Measurements from ENCODE around the gene RNF114.
"Not testable (repeated sequence)": the region's sequence is repeated elsewhere in the genome, so short reads cannot be mapped to it uniquely, and the experiment has no call there.

The RNF114 gene

DNA sequence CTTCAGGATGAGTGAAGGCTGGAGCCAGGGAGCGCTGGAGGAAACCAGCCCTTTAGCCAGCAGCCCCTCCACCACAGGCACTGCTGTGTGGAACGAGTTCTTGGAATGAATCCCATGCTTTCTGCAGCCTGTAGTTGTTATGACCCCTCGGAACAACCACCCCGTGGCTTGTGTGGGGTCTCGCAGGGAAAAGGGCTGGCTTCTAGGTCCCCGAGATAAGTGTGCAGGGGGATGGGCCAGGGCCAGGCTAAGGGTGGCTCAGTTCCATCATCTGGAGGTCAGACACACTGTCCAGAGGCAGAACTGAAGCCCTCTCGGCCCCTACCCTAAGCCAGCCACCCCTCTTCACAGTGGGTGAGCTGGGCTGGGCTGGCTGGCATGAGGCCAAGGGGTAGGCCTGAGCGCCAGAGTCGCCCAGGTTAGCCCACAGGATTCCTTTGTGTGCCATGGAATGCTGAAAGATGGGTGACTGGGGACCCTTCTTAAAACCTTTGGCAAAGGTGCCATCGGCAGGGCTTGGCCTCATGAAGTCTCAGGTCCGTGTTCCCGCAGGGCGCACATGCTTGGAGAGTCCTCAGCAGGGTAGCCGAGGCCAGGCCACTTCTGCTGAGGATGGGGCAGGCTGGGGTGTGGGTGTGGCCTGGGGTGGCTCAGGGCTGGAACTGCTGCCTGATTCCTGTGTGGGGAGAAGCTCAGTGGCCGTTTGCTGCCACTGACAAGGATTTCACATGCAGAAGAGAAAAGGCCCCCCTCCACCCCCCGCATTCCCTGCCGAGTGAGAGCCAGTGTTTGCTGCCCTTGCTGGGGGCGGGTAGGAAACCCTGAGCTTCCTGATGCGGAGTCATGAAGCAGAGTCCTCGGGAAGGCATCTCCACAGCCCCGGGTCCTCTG is 45.5 kb upstream of the RNF114 start:
- no peaks in the 10 kb centered on the region for H3K36me3 ChIP-seq (ENCODE audit: insufficient read depth, low read length)
- H3K4me3 ChIP-seq: no peak overlapping the region
- H3K27ac ChIP-seq: no peak overlapping the region
- no peak for DNase-seq (ENCODE audit: low read depth, low spot score)
- TF ChIP-seq POLR2AphosphoS5 (IDR thresholded peaks at IDR 0.05; ENCODE audit: borderline replicate concordance, low read depth, low read length): no peak
- TF ChIP-seq EZH2 (IDR thresholded peaks at IDR 0.05): no peak
- TF ChIP-seq FOXP2 (optimal IDR thresholded peaks at IDR 0.05; ENCODE audit: control extremely low read depth, extremely low read length, insufficient read depth): no peak
- no peak overlapping the region for H3K9ac ChIP-seq (ENCODE audit: insufficient read length)
- H3K9me3 ChIP-seq (ENCODE audit: low read depth, low read length): no peaks in the 10 kb centered on the region

DNA sequence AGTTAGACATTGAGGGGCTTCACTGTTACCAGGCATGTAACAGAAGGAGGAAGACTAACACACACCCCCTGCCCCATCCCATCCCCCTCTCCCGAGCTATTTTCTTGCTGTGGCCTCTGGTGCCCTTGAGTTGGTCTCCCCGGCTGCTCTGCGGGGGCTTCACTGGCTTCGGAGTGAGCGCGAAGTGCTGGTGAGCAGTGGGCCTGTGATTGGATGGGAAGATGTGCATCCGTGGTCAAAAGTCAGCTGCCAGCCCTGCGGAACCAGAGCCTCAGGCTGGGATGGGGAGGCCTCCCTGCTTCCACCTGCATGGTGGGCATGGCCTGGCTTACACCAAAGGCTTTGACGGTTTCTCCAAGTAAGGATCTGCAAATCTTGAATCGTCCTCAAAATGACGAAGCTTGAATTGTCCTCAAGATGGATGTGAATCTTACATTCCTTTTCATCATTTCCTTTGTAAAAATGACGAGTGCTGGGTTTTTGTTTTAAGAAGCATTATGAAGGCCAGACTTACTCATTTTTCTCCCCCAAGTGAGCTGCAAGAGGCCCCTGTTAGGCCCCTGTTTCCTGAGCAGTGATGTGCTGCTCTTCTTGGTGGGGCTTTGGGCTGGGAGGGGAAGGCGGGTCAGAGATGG is 44.6 kb upstream of the RNF114 start:
- H3K27ac ChIP-seq: peak overlapping the region; percentile 19; the same call in 1 of the 2 replicates
- no peaks in the 10 kb centered on the region for H3K36me3 ChIP-seq (ENCODE audit: insufficient read depth, low read length)
- no peak overlapping the region for H3K4me3 ChIP-seq
- H3K9ac ChIP-seq (ENCODE audit: insufficient read length): no peak overlapping the region
- no peak for DNase-seq (ENCODE audit: low read depth, low spot score)
- no peaks in the 10 kb centered on the region for H3K9me3 ChIP-seq (ENCODE audit: low read depth, low read length)
- TF ChIP-seq EZH2 (IDR thresholded peaks at IDR 0.05): no peak
- no peak for TF ChIP-seq POLR2AphosphoS5 (IDR thresholded peaks at IDR 0.05; ENCODE audit: borderline replicate concordance, low read depth, low read length)
- TF ChIP-seq FOXP2 (optimal IDR thresholded peaks at IDR 0.05; ENCODE audit: control extremely low read depth, extremely low read length, insufficient read depth): no peak

DNA sequence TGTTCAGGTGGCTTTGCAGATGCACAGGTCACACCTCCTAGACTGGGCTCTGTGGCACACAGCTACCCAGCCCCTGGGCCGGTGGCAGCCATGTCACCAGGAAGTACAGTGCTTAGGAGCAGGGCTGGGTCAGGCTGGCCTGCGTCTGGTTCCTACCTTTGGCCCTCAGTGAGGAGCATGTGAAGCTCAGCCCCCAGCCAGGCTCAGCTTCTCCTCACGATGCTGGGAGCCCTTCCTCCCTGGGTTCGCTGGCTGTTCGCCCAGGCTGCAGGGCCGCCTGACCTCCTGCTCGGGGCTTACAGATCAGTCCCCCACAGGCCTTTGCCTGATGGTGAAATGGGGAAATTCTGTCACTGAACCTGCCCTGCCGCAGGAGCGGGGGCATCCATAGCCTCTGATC is 43.9 kb upstream of the RNF114 start:
- Histone ChIP-seq H3K36me3 (ENCODE audit: insufficient read depth, low read length) (no peaks in the 10 kb centered on the region), H3K9ac (ENCODE audit: insufficient read length) (no peak overlapping the region), H3K9me3 (ENCODE audit: low read depth, low read length) (no peaks in the 10 kb centered on the region), H3K27ac (peak overlapping the region; percentile 19; the same call in 1 of the 2 replicates), H3K4me3 (no peak overlapping the region)
- TF ChIP-seq EZH2 (IDR thresholded peaks at IDR 0.05) (no peak), FOXP2 (optimal IDR thresholded peaks at IDR 0.05; ENCODE audit: control extremely low read depth, extremely low read length, insufficient read depth) (no peak), POLR2AphosphoS5 (IDR thresholded peaks at IDR 0.05; ENCODE audit: borderline replicate concordance, low read depth, low read length) (no peak)
- no peak for DNase-seq (ENCODE audit: low read depth, low spot score)

DNA sequence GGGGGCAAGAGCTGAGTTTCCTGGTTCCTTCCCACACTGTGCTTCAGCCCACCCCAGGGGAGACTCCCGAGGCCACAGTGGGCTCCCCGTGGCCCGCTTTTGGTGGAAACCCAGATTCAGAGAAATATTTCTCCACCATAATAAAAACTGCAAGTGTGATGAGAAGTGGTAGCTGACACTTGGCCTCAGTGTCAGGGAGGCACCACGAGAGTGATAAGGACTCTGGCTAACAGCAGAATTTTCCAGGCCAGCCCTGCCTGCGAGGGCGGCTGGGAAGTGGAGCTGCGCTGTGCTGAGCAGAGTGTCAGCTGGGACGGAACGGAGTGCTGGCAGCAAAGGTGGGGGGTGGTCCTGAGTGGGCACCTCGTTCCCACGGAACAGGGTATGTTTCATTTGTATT is 43.4 kb upstream of the RNF114 start:
- no peak overlapping the region for H3K4me3 ChIP-seq
- no peak overlapping the region for H3K9ac ChIP-seq (ENCODE audit: insufficient read length)
- no peak overlapping the region for H3K27ac ChIP-seq
- no peak for DNase-seq (ENCODE audit: low read depth, low spot score)
- H3K36me3 ChIP-seq (ENCODE audit: insufficient read depth, low read length): no peaks in the 10 kb centered on the region
- no peak for TF ChIP-seq EZH2 (IDR thresholded peaks at IDR 0.05)
- no peak for TF ChIP-seq FOXP2 (optimal IDR thresholded peaks at IDR 0.05; ENCODE audit: control extremely low read depth, extremely low read length, insufficient read depth)
- no peak for TF ChIP-seq POLR2AphosphoS5 (IDR thresholded peaks at IDR 0.05; ENCODE audit: borderline replicate concordance, low read depth, low read length)
- H3K9me3 ChIP-seq (ENCODE audit: low read depth, low read length): no peaks in the 10 kb centered on the region

DNA sequence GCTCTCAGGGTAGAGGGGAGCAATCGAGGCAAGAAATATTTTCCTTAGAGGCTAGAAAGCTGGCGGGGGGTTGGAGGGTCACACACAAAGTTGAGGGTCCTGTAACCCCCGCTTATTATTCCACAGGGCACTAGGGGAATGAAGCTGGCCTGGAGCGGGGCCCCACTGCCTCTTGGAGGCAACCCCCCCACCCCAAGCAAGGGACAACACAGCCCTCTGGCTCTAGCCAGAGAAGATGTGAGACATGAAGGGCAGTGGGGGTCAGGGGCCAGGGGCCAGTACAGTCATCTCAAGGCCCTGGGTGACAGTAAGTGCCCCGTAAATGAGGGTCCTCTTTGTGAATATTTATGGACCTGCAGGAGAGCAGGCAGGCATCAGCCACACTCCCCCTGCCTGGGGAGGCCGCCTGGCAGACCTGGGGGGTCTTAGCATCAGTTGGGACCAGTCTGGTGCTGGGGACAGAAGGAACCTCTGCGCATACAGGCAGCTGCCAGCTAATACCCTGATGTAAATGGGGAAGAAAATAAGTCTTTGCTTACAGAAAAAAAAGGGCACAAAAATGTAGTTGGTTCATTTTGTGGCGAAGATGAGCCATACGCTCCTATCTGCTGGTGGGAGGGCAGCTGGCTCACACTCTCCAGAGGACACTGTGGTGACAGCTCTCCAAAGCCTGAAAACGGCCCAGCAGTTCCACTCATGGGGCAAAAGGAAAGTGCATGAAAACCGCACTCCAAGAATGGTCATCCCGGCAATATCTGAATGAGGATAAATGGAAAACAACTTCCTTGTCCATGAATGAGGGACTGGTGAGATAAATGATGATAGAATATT is 42.7 kb upstream of the RNF114 start:
- TF ChIP-seq POLR2AphosphoS5 (IDR thresholded peaks at IDR 0.05; ENCODE audit: borderline replicate concordance, low read depth, low read length): no peak
- no peak for TF ChIP-seq FOXP2 (optimal IDR thresholded peaks at IDR 0.05; ENCODE audit: control extremely low read depth, extremely low read length, insufficient read depth)
- TF ChIP-seq EZH2 (IDR thresholded peaks at IDR 0.05): no peak
- no peak for DNase-seq (ENCODE audit: low read depth, low spot score)
- Histone ChIP-seq H3K9ac (ENCODE audit: insufficient read length) (no peak overlapping the region), H3K36me3 (ENCODE audit: insufficient read depth, low read length) (no peaks in the 10 kb centered on the region), H3K4me3 (no peak overlapping the region), H3K9me3 (ENCODE audit: low read depth, low read length) (no peaks in the 10 kb centered on the region), H3K27ac (no peak overlapping the region)

DNA sequence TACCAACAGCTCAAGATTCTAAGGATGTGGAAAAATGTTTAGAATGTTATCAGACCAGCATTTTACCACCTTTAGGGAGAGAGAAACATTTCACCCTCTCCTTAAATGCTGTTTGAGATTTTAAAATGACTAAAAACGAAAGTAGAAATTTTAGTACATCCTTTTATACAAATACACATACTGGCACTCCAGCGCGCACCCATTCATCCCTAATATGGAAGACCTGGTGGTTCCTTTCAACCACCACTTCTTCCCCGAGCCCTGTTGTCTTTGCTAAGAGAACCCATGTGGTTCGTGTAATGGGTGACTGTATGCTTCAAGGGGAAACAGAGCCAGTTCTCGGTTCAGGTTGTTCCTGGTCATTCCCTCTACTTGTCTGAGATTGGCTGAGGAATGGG is 42.1 kb upstream of the RNF114 start:
- no peaks in the 10 kb centered on the region for H3K36me3 ChIP-seq (ENCODE audit: insufficient read depth, low read length)
- no peak overlapping the region for H3K27ac ChIP-seq
- H3K9me3 ChIP-seq (ENCODE audit: low read depth, low read length): no peaks in the 10 kb centered on the region
- TF ChIP-seq FOXP2 (optimal IDR thresholded peaks at IDR 0.05; ENCODE audit: control extremely low read depth, extremely low read length, insufficient read depth) (no peak), EZH2 (IDR thresholded peaks at IDR 0.05) (no peak), POLR2AphosphoS5 (IDR thresholded peaks at IDR 0.05; ENCODE audit: borderline replicate concordance, low read depth, low read length) (no peak)
- no peak overlapping the region for H3K9ac ChIP-seq (ENCODE audit: insufficient read length)
- H3K4me3 ChIP-seq: no peak overlapping the region
- DNase-seq (ENCODE audit: low read depth, low spot score): no peak

DNA sequence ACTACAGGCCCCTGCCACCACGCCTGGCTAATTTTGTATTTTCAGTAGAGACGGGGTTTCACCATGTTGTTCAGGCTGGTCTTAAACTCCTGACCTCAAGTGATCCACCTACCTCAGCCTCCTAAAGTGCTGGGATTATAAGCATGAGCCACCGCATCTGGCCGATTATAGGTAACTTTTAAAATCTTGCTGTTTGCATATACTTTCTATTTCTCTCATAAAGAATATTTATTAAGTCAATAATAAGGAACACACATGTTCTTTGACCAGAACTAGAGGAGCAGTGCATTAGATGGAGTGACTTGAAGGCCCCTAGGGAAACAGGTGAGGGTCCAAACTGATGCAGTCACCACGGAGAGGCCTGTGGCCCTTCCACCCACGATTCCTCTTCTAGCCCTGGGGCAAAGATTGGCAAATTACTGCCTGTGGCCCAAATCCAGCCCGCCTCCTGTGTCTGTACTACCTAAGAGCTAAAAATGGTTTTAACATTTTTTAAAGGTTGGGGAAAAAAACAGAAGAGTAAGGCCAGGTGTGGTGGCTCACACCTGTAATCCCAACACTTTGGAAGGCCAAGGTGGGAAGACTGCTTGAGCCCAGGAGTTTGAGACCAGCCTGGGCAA is 40.6 kb upstream of the RNF114 start:
- DNase-seq (ENCODE audit: low read depth, low spot score); H3K9me3 ChIP-seq (ENCODE audit: low read depth, low read length); H3K9ac ChIP-seq (ENCODE audit: insufficient read length); H3K4me3 ChIP-seq; H3K27ac ChIP-seq; H3K36me3 ChIP-seq (ENCODE audit: insufficient read depth, low read length): not testable (repeated sequence)

DNA sequence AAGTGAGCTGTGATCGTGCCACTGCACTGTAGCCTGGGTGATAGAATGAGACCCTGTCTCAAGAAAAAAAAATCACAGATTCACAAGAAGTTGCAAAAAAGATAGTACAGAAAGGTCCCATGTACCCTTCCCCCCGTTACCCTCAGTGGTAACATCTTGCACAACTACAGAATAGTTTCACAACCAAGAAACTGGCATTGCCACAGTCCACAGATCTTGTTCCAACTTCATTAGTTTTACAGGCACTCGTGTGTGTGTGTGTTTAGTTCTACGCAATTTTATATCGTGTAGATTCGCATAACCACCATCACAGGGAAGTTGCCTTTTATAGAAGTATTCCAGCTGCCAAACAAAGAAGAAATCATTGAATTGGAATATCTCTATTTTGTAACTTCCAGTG is 40.0 kb upstream of the RNF114 start:
- DNase-seq (ENCODE audit: low read depth, low spot score): no peak
- no peak overlapping the region for H3K9ac ChIP-seq (ENCODE audit: insufficient read length)
- TF ChIP-seq EZH2 (IDR thresholded peaks at IDR 0.05): no peak
- TF ChIP-seq FOXP2 (optimal IDR thresholded peaks at IDR 0.05; ENCODE audit: control extremely low read depth, extremely low read length, insufficient read depth): no peak
- no peaks in the 10 kb centered on the region for H3K36me3 ChIP-seq (ENCODE audit: insufficient read depth, low read length)
- H3K27ac ChIP-seq: 0 out of 2 replicates have a peak overlapping the region, but pooled peaks have one; percentile 46
- H3K9me3 ChIP-seq (ENCODE audit: low read depth, low read length): no peaks in the 10 kb centered on the region
- H3K4me3 ChIP-seq: no peak overlapping the region

All from SK-N-MC (cell line).